ENCODE data around the gene LRRC15.

Gene LRRC15

DNA sequence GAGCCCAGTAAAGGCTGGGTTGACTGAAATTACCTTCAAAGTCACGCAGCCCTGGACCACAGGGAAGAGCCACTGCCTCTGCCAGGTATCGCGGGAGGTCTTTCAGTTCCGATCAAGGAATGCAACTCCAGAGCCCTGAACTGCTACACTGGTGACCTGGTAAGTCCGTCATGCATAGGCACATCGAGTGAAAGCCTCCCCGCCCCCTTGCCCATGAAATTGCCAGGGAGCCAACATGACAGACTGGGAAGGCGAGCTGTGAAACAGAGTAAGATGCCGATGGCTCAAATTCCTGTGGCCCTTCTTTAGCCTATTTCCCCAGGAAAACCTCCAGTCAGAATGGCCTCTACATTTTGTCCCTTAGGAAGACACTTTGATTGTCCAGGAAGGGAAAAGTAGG, 31.8 kb upstream of the LRRC15 start:
- TF ChIP-seq, protein P1, sequence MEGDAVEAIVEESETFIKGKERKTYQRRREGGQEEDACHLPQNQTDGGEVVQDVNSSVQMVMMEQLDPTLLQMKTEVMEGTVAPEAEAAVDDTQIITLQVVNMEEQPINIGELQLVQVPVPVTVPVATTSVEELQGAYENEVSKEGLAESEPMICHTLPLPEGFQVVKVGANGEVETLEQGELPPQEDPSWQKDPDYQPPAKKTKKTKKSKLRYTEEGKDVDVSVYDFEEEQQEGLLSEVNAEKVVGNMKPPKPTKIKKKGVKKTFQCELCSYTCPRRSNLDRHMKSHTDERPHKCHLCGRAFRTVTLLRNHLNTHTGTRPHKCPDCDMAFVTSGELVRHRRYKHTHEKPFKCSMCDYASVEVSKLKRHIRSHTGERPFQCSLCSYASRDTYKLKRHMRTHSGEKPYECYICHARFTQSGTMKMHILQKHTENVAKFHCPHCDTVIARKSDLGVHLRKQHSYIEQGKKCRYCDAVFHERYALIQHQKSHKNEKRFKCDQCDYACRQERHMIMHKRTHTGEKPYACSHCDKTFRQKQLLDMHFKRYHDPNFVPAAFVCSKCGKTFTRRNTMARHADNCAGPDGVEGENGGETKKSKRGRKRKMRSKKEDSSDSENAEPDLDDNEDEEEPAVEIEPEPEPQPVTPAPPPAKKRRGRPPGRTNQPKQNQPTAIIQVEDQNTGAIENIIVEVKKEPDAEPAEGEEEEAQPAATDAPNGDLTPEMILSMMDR (IDR thresholded peaks at IDR 0.05; ENCODE audit: insufficient read depth, missing control alignments) = no peak
- DNase-seq (ENCODE audit: insufficient read length, low spot score) (no peak), FAIRE-seq (no peak)

DNA sequence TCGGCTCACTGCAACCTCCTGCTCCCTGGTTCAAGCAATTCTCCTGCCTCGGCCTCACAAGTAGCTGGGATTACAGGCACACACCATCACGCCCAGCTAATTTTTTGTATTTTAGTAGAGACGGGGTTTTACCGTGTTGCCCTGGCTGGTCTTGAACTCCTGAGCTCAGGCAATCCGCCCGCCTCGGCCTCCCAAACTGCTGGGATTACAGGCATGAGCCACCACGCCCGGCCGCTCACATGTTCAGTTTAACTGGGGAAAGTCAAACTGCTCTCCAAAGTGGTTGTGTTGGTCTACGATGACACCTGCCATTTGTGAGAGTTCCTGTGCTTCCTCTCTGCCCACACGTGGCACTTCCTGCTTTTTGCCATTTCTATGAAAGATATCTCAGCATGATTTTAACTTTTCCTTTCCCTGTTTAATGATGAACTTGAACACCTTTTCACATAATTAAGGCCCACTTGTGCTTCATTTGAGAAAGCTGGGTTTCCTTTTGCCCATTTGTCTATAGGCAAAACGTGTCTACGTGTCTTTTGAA, 30.4 kb upstream of the LRRC15 start:
- TF ChIP-seq, protein P1 (IDR thresholded peaks at IDR 0.05; ENCODE audit: insufficient read depth, missing control alignments) = no peak
- FAIRE-seq (no peak), DNase-seq (ENCODE audit: insufficient read length, low spot score) (no peak)

DNA sequence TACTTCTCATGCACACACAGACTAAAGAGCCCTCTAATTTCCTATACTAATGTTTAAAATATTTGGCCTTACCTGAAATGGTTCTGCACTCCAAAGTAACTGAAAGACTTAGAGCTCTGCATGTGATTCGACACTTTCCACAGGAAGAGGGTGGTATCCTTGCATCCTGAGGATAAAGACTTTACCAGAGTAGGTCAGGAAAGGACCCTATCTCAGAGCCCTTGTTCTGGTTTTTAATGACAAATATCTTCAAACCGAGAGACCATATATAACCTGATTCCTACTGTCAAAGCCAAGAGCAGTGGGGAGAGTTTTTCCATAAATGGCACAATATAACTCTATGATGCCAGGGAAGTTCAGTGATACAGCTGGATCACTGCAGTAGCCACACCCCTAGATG, 29.6 kb upstream of the LRRC15 start, which contains the start of gene GP5:
TSS of gene GP5 (minus strand) at position 101 of the 400 bp plus-strand sequence. CDS start 984 bp downstream, outside the sequence.
- FAIRE-seq (no peak), DNase-seq (ENCODE audit: insufficient read length, low spot score) (no peak)
- TF ChIP-seq, protein P1 (IDR thresholded peaks at IDR 0.05; ENCODE audit: insufficient read depth, missing control alignments) = no peak

DNA sequence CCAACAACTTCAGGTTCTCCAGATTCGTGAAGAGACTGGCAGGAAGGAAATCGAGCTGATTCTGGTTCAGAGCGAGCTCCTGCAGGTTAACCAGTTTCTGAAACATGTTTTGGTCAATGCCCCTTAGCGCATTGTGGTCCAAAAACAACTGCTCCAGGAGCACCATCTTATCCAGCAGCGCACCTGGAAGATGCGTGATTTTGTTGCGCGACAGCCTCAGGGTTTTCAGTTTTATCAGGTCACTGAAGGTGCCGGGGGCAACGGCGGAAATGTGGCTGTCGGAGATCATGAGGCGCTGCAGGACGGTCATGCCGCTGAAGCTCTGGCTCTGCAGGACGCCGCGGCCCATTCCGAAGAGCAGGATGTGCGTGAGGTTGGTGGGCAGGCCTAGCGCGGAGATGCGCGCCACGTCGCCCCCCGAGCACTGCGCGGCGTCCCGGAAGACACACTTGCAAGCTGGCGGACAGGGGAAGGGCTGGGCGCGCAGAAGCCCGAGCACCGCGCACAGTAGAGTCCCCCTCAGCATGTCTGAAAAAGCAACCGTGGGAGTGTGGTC, 28.3 kb upstream of the LRRC15 start:
- DNase-seq (ENCODE audit: insufficient read length, low spot score) = no peak
- FAIRE-seq = no peak
- TF ChIP-seq, protein P1 (IDR thresholded peaks at IDR 0.05; ENCODE audit: insufficient read depth, missing control alignments) = no peak

DNA sequence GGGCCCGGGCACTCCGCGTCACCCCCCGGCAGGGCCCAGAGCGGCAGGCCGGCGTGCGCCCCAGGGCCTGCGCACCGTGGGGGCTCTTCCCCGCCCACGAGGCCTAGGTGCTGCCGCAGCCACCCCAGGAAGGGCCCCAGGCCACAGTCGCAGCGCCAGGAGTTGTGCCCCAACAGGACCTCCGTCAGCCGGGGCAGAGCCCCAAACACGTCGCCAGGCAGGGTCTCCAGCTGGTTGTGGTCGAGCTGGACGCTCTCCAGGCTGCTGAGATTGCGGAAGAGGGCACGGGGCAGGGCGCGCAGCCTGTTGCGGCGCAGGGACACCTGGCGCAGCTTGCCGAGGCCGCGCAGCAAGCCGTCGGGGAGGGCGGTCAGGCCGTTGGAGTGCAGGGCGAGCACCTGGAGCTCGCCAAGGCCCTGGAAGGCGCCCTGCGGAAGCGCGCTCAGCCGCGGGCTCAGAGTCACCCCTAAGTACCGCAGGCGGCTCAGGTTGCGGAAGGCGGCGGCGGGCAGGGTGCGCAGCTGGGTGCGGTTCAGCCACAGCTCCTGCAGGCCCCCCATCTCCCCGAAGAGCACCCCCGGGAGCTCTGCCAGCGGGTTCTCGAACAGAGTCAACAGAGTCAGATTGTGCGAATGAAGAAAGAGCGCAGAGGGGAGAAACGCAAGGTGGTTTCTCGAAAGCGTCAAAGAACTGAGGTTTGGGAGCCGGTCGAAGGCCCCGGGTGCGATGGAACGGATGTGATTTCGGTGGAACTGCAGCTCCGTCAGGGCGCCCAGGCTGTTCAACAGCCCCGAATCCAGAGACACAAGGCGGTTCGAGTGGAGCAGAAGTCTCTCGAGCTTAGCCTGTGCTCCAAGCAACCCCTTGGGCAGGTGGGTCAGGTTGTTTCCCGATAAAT, 27.6 kb upstream of the LRRC15 start:
- FAIRE-seq (no peak), DNase-seq (ENCODE audit: insufficient read length, low spot score) (no peak)
- TF ChIP-seq, protein P1 (IDR thresholded peaks at IDR 0.05; ENCODE audit: insufficient read depth, missing control alignments) = no peak

DNA sequence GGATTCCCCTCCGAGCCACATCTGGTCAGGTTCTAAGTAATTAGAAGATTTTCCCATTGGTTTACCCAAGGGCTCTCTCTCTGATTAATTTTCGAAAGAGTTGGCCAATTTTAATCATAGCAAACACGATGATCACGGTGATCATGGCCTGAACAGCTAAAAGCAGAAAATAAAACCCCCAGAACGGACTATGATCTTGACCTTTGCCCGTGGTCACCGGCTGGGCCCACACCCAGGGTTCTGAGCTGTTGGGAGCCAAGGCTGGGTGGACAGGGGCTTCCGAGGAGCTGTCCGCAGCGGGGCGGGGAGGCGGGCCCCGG, 27.0 kb upstream of the LRRC15 start:
- FAIRE-seq (no peak), DNase-seq (ENCODE audit: insufficient read length, low spot score) (no peak)
- TF ChIP-seq, protein P1 (IDR thresholded peaks at IDR 0.05; ENCODE audit: insufficient read depth, missing control alignments) = no peak

Measured in D721Med (cell line).